ENCODE measurements around the gene THSD4. TPM values are rescaled to one million over a fixed set of nuclear protein-coding genes. Genes with fewer than 3 reads are reported as not detected.

Gene THSD4
- total and polyA plus RNA-seq, 2 of the 8 experiments (the other 6 are each of a cell fraction or from before 2014, with no cell fraction given) = 2.5 to 6.2 TPM

DNA sequence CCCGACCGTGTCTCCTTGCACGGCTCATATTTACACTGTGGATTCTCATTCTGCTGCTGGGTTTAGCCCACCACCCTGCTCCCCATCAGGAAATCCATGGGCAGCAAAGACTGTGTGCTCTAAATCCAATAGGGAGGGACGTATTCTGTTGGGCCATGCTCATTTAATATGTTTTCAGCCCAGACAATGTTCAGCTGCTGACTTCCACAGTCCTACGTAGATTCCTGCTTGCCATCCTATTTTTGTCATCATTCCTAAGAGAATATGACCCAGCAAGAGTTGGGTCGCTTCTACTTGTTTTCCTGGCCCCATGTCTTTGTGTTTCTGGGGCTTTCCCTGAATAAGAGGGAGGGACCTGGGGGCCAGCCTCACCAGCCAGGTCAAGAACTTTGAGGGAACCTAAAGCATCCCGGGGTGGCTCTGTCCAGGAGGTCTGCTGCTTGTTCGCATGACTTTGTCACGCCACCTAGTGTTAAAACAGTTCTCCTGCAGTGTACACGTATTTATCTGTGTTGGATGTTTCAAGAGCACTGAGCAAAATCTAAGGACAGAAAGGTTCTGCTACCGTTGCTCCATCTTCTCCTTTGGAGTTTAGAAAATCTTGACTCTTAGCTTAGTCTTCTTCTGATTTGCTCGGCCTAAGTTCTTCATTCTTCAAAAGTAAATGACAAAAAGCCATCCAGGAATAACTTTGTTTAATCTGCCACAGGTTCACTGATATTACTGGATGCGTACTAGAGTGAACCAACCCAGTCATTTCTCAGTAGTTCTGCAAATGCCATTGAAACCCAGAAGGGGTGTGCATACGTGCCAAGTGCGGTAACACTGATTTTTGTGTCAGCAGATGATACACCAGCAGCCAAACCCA lies 615.2 kb downstream of the THSD4 start (continued):
- TF ChIP-seq, protein P1, sequence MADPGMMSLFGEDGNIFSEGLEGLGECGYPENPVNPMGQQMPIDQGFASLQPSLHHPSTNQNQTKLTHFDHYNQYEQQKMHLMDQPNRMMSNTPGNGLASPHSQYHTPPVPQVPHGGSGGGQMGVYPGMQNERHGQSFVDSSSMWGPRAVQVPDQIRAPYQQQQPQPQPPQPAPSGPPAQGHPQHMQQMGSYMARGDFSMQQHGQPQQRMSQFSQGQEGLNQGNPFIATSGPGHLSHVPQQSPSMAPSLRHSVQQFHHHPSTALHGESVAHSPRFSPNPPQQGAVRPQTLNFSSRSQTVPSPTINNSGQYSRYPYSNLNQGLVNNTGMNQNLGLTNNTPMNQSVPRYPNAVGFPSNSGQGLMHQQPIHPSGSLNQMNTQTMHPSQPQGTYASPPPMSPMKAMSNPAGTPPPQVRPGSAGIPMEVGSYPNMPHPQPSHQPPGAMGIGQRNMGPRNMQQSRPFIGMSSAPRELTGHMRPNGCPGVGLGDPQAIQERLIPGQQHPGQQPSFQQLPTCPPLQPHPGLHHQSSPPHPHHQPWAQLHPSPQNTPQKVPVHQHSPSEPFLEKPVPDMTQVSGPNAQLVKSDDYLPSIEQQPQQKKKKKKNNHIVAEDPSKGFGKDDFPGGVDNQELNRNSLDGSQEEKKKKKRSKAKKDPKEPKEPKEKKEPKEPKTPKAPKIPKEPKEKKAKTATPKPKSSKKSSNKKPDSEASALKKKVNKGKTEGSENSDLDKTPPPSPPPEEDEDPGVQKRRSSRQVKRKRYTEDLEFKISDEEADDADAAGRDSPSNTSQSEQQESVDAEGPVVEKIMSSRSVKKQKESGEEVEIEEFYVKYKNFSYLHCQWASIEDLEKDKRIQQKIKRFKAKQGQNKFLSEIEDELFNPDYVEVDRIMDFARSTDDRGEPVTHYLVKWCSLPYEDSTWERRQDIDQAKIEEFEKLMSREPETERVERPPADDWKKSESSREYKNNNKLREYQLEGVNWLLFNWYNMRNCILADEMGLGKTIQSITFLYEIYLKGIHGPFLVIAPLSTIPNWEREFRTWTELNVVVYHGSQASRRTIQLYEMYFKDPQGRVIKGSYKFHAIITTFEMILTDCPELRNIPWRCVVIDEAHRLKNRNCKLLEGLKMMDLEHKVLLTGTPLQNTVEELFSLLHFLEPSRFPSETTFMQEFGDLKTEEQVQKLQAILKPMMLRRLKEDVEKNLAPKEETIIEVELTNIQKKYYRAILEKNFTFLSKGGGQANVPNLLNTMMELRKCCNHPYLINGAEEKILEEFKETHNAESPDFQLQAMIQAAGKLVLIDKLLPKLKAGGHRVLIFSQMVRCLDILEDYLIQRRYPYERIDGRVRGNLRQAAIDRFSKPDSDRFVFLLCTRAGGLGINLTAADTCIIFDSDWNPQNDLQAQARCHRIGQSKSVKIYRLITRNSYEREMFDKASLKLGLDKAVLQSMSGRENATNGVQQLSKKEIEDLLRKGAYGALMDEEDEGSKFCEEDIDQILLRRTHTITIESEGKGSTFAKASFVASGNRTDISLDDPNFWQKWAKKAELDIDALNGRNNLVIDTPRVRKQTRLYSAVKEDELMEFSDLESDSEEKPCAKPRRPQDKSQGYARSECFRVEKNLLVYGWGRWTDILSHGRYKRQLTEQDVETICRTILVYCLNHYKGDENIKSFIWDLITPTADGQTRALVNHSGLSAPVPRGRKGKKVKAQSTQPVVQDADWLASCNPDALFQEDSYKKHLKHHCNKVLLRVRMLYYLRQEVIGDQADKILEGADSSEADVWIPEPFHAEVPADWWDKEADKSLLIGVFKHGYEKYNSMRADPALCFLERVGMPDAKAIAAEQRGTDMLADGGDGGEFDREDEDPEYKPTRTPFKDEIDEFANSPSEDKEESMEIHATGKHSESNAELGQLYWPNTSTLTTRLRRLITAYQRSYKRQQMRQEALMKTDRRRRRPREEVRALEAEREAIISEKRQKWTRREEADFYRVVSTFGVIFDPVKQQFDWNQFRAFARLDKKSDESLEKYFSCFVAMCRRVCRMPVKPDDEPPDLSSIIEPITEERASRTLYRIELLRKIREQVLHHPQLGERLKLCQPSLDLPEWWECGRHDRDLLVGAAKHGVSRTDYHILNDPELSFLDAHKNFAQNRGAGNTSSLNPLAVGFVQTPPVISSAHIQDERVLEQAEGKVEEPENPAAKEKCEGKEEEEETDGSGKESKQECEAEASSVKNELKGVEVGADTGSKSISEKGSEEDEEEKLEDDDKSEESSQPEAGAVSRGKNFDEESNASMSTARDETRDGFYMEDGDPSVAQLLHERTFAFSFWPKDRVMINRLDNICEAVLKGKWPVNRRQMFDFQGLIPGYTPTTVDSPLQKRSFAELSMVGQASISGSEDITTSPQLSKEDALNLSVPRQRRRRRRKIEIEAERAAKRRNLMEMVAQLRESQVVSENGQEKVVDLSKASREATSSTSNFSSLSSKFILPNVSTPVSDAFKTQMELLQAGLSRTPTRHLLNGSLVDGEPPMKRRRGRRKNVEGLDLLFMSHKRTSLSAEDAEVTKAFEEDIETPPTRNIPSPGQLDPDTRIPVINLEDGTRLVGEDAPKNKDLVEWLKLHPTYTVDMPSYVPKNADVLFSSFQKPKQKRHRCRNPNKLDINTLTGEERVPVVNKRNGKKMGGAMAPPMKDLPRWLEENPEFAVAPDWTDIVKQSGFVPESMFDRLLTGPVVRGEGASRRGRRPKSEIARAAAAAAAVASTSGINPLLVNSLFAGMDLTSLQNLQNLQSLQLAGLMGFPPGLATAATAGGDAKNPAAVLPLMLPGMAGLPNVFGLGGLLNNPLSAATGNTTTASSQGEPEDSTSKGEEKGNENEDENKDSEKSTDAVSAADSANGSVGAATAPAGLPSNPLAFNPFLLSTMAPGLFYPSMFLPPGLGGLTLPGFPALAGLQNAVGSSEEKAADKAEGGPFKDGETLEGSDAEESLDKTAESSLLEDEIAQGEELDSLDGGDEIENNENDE (IDR thresholded peaks at IDR 0.05; ENCODE audit: insufficient replicate concordance, low read length) = no peak
- peak; percentile 70 to 74 for TF ChIP-seq RAD21 (IDR thresholded peaks at IDR 0.05 in 1 of 2, conservative IDR thresholded peaks at IDR 0.05 in 1 of 2; ENCODE audit: low read depth in 2 of 2, low read length in 2 of 2)
- TF ChIP-seq CTBP2 (IDR thresholded peaks at IDR 0.05; ENCODE audit: borderline replicate concordance, insufficient read depth, insufficient read length, low read length) = no peak
- no peak for TF ChIP-seq CBX5 (IDR thresholded peaks at IDR 0.05; ENCODE audit: low read depth, low read length)
- 0 out of 2 replicates have a peak, but pooled peaks have one; percentile 12 for TF ChIP-seq CREB1 (IDR thresholded peaks at IDR 0.05)
- no peak for TF ChIP-seq POLR2A (IDR thresholded peaks at IDR 0.05; ENCODE audit: control extremely low read depth in 1 of 2, low read depth in 2 of 2, low read length in 2 of 2)
- no peak for TF ChIP-seq YY1 (IDR thresholded peaks at IDR 0.05; ENCODE audit: low read depth, low read length)

All from H1 (cell line).